ENCODE results near the gene TRIM66. TPM values are rescaled to one million over a fixed set of nuclear protein-coding genes. Genes with fewer than 3 reads are reported as not detected.
A peak's percentile ranks its signal among the peaks of the same experiment; 100 is the strongest.

TRIM66 gene
- total and polyA plus RNA-seq, 9 of the 15 experiments (the other 6 are each of a cell fraction or from before 2014, with no cell fraction given), result 1.1 to 7.3 (median 4.9) TPM

DNA sequence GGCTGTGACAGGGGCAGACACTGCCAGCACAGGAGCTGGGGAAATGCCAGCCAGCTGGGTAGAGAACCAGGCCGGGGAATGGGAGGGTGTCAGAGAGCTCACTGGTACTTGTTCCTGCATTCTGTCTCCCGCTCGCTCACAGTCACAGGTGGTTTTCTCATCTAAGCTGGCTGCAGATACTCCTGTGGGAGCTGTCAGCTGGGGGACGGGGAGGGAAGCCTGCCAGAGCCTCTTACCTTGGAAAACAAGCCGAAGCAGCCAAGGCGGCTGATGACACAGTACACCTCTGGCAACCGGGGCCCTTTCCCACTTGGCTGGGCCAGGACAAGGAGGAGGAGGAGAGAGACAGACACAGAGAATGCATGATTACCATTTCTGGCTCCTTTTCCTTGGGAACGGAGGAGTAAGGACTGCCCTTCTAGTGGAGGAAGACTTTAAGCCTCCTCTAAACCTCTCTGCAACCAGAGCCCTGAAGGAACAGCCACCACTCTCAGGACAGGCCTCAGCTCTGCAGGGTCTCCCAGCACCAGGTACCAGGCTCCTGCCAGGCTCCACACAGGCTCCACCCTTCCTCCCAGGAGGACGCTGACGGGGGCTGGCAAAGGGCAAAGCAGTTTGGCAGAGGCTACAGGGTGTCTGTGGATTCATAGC, 25.2 kb upstream of the TRIM66 start:
- no TSS peak for BruUV-seq (replicated peaks)
- H2AFZ ChIP-seq (ENCODE audit: low read depth, low read length), result no peak overlapping the region
- no peaks in the 10 kb centered on the region for H3K9me3 ChIP-seq (replicated peaks; ENCODE audit: control insufficient read depth, insufficient read depth, low read depth, low read length)
- DNase-seq (ENCODE audit: extremely low read depth in 1 of 4, low spot score in 3 of 4) (no peak), FAIRE-seq (no peak), ATAC-seq (no peak)
- peaks cover 29 to 62% of the 10 kb centered on the region in 2 experiments; a peak in 4 of 5 replicates for H3K27me3 ChIP-seq (ENCODE audit: control insufficient read depth in 2 of 2, insufficient read depth in 2 of 2, low read length in 2 of 2)
- intact Hi-C loops (cut with micrococcal nuclease), result no loop called here
- TF ChIP-seq RB1 (IDR thresholded peaks at IDR 0.05; ENCODE audit: low read depth) (no peak), ZNF143 (CRISPR knock-in tag; IDR thresholded peaks at IDR 0.05) (no peak), ARNT (IDR thresholded peaks at IDR 0.05) (no peak), SIN3A (IDR thresholded peaks at IDR 0.05; ENCODE audit: borderline replicate concordance in 2 of 2, control insufficient read depth in 1 of 2, low read depth in 2 of 2, low read length in 2 of 2) (no peak), SPI1 (IDR thresholded peaks at IDR 0.05; ENCODE audit: borderline replicate concordance, low read depth, low read length) (no peak), SMARCC2 (IDR thresholded peaks at IDR 0.05; ENCODE audit: low read depth) (no peak), SIX5 (IDR thresholded peaks at IDR 0.05; ENCODE audit: borderline replicate concordance in 1 of 2, insufficient read depth in 1 of 2, low read depth in 1 of 2, low read length in 2 of 2) (no peak), RFX7 (CRISPR knock-in tag; IDR thresholded peaks at IDR 0.05) (no peak), GABPB2 (CRISPR knock-in tag; conservative IDR thresholded peaks at IDR 0.05) (no peak), SMC3 (conservative IDR thresholded peaks at IDR 0.05; ENCODE audit: insufficient read depth, low read depth, low read length) (no peak), HNRNPUL1 (IDR thresholded peaks at IDR 0.05; ENCODE audit: low read length) (no peak)
- TF ChIP-seq, protein P1, sequence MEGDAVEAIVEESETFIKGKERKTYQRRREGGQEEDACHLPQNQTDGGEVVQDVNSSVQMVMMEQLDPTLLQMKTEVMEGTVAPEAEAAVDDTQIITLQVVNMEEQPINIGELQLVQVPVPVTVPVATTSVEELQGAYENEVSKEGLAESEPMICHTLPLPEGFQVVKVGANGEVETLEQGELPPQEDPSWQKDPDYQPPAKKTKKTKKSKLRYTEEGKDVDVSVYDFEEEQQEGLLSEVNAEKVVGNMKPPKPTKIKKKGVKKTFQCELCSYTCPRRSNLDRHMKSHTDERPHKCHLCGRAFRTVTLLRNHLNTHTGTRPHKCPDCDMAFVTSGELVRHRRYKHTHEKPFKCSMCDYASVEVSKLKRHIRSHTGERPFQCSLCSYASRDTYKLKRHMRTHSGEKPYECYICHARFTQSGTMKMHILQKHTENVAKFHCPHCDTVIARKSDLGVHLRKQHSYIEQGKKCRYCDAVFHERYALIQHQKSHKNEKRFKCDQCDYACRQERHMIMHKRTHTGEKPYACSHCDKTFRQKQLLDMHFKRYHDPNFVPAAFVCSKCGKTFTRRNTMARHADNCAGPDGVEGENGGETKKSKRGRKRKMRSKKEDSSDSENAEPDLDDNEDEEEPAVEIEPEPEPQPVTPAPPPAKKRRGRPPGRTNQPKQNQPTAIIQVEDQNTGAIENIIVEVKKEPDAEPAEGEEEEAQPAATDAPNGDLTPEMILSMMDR (IDR thresholded peaks at IDR 0.05 in 2 of 3, conservative IDR thresholded peaks at IDR 0.05 in 1 of 3; ENCODE audit: insufficient read depth in 2 of 3, low read depth in 1 of 3, low read length in 3 of 3), result no peak
- TF ChIP-seq, protein P2, sequence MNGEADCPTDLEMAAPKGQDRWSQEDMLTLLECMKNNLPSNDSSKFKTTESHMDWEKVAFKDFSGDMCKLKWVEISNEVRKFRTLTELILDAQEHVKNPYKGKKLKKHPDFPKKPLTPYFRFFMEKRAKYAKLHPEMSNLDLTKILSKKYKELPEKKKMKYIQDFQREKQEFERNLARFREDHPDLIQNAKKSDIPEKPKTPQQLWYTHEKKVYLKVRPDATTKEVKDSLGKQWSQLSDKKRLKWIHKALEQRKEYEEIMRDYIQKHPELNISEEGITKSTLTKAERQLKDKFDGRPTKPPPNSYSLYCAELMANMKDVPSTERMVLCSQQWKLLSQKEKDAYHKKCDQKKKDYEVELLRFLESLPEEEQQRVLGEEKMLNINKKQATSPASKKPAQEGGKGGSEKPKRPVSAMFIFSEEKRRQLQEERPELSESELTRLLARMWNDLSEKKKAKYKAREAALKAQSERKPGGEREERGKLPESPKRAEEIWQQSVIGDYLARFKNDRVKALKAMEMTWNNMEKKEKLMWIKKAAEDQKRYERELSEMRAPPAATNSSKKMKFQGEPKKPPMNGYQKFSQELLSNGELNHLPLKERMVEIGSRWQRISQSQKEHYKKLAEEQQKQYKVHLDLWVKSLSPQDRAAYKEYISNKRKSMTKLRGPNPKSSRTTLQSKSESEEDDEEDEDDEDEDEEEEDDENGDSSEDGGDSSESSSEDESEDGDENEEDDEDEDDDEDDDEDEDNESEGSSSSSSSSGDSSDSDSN (IDR thresholded peaks at IDR 0.05; ENCODE audit: borderline replicate concordance in 1 of 2, low read depth in 2 of 2, low read length in 2 of 2), result no peak
- no peaks in the 10 kb centered on the region for H3K79me2 ChIP-seq (ENCODE audit: control insufficient read depth, insufficient read depth, low read length)
- WGBS (ENCODE audit: insufficient coverage, low coverage, missing lambda C conversion rate), result 4% methylated on average over 9 of the region's 10 CpGs
- no peaks in the 10 kb centered on the region for H3K36me3 ChIP-seq (ENCODE audit: control insufficient read depth, insufficient read depth, low read length)
- H4K20me1 ChIP-seq (replicated peaks; ENCODE audit: control insufficient read depth, insufficient read depth, low read length), result peaks cover 5% of the 10 kb centered on the region; the same call in 1 of the 2 replicates
- H3K4me2 ChIP-seq (ENCODE audit: insufficient read depth, low read length), result no peak overlapping the region
- ChIA-PET CTCF (ENCODE audit: low intra/inter-chr PET ratio) (no interaction called here), POLR2A (interaction anchor here (0.6 to 0.9 kb wide), 5 partner anchors 9 to 1064 kb away, joined by 3 read pairs; no protein-coding TSS in a partner anchor)
- H3K4me1 ChIP-seq (replicated peaks in 1 of 2; ENCODE audit: control insufficient read depth in 2 of 2, insufficient read depth in 2 of 2, low read length in 2 of 2), result peaks cover 0 to under 1% of the 10 kb centered on the region in 2 experiments; a peak in 2 of 5 replicates
- H3K4me3 ChIP-seq, result no peak overlapping the region
- H3K9me1 ChIP-seq (ENCODE audit: control insufficient read depth, insufficient read depth, low read length), result no peaks in the 10 kb centered on the region
- in situ Hi-C loops (cut with MboI), result no loop called here
- no peak overlapping the region for H3K27ac ChIP-seq (ENCODE audit: extremely low read depth, low read depth, low read length)
- 0 out of 4 replicates have a peak overlapping the region, but pooled peaks of 1 of the 2 experiments have one; percentile 14 for H3K9ac ChIP-seq (ENCODE audit: insufficient read depth in 1 of 2, low read depth in 2 of 2, low read length in 2 of 2)

Data from K562 (cell line).